Smooth muscle cell (in vitro differentiated cells): Measurements from ENCODE around the gene TFB1M. TPM values are rescaled to one million over a fixed set of nuclear protein-coding genes. Genes with fewer than 3 reads are reported as not detected.

Experiments used
- DNase-seq: peaks from one replicate; lab custom pipeline; 2025; ENCODE audit not compliant: unreplicated experiment; lab: John Stamatoyannopoulos, UW
- H2AFZ ChIP-seq: fragments of 200-600 bp; sonication (generic); 2 replicates; pipeline ENCODE4 v1.6.0; 2016; ENCODE audit warnings: antibody characterized with exemption, low read depth, mild to moderate bottlenecking
- H3F3A ChIP-seq: fragments of 200-600 bp; sonication (generic); 2 replicates; pipeline ENCODE4 v1.6.0; 2017; ENCODE audit warnings: antibody characterized with exemption, low read depth
- H3K27ac ChIP-seq: fragments of 200-600 bp; sonication (generic); 2 replicates; pipeline ENCODE4 v1.5.1; 2016; ENCODE audit warnings: low read depth, mild to moderate bottlenecking
- H3K27me3 ChIP-seq: fragments of 200-600 bp; sonication (generic); 2 replicates; pipeline ENCODE4 v1.6.1; 2016; ENCODE audit warnings: low read depth, mild to moderate bottlenecking
- H3K36me3 ChIP-seq: fragments of 200-600 bp; sonication (generic); 2 replicates; pipeline ENCODE4 v1.5.1; 2016; ENCODE audit warnings: low read depth
- H3K4me1 ChIP-seq: fragments of 200-600 bp; sonication (generic); 2 replicates; pipeline ENCODE4 v1.5.1; 2016; ENCODE audit warnings: low read depth
- H3K4me2 ChIP-seq: fragments of 200-600 bp; sonication (generic); 2 replicates; pipeline ENCODE4 v1.6.0; 2016; ENCODE audit warnings: mild to moderate bottlenecking
- H3K4me3 ChIP-seq: fragments of 200-600 bp; sonication (generic); 2 replicates; pipeline ENCODE4 v1.5.1; 2016; ENCODE audit warnings: mild to moderate bottlenecking
- H3K79me2 ChIP-seq: fragments of 200-600 bp; sonication (generic); 2 replicates; pipeline ENCODE4 v1.6.0; 2016; ENCODE audit warnings: low read depth, mild to moderate bottlenecking
- H3K9ac ChIP-seq: fragments of 200-600 bp; sonication (generic); 2 replicates; pipeline ENCODE4 v1.6.0; 2016; ENCODE audit warnings: low read depth
- H3K9me3 ChIP-seq: fragments of 200-600 bp; sonication (generic); replicated peaks from 2 replicates; pipeline ENCODE4 v1.5.1; 2016; ENCODE audit warnings: low read depth
- H4K20me1 ChIP-seq: fragments of 200-600 bp; sonication (generic); 2 replicates; pipeline ENCODE4 v1.6.0; 2016; ENCODE audit warnings: low read depth
- WGBS: methylation state at CpG from one replicate; pipeline ENCODE4 v1.1.7; 2016; ENCODE audit warnings: low lambda C conversion rate; 5-methylcytosine and 5-hydroxymethylcytosine counted together
- polyA plus RNA-seq: library from polyadenylated mRNA; unstranded; fragments of >200 nt; fragmentation: Nextera tagmentation; extraction: Ambion mirVana; gene quantifications from 2 replicates; pipeline ENCODE4 v1.2.1, GENCODE V29; 2016
- total RNA-seq: library from RNA; depleted of rRNA; stranded (reverse); fragments of >200 nt; gene quantifications from 2 replicates; pipeline ENCODE4 v1.2.3, GENCODE V29; 2014
- TF ChIP-seq, protein P1 (sequence below): fragments of 200-600 bp; sonication (generic); IDR thresholded peaks from 2 replicates; pipeline ENCODE4 v1.5.1; 2017; ENCODE audit warnings: borderline replicate concordance, mild to moderate bottlenecking, antibody characterized with exemption; ENCODE audit not compliant: insufficient read depth, poor library complexity, severe bottlenecking

The TFB1M gene
- total and polyA plus RNA-seq, 2 experiments from 2014 or later: 12.1 to 16.9 TPM

- H3K4me3 ChIP-seq: no peak overlapping the region
- no peaks in the 10 kb centered on the region for H3K9me3 ChIP-seq
- 95% methylated on average over 4 of the region's 4 CpGs for whole genome bisulfite sequencing
- no peak overlapping the region for H3K4me2 ChIP-seq
- no peak for DNase-seq
- H3K27ac ChIP-seq: no peak overlapping the region
- H2AFZ ChIP-seq: no peak overlapping the region
- TF ChIP-seq, protein P1, sequence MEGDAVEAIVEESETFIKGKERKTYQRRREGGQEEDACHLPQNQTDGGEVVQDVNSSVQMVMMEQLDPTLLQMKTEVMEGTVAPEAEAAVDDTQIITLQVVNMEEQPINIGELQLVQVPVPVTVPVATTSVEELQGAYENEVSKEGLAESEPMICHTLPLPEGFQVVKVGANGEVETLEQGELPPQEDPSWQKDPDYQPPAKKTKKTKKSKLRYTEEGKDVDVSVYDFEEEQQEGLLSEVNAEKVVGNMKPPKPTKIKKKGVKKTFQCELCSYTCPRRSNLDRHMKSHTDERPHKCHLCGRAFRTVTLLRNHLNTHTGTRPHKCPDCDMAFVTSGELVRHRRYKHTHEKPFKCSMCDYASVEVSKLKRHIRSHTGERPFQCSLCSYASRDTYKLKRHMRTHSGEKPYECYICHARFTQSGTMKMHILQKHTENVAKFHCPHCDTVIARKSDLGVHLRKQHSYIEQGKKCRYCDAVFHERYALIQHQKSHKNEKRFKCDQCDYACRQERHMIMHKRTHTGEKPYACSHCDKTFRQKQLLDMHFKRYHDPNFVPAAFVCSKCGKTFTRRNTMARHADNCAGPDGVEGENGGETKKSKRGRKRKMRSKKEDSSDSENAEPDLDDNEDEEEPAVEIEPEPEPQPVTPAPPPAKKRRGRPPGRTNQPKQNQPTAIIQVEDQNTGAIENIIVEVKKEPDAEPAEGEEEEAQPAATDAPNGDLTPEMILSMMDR: no peak
- no peaks in the 10 kb centered on the region for H3K27me3 ChIP-seq
- H3K36me3 ChIP-seq: peaks cover 16% of the 10 kb centered on the region
- H3F3A ChIP-seq: no peaks in the 10 kb centered on the region
- no peak overlapping the region for H3K9ac ChIP-seq
- H4K20me1 ChIP-seq: no peaks in the 10 kb centered on the region
- peaks cover 6% of the 10 kb centered on the region for H3K4me1 ChIP-seq
- H3K79me2 ChIP-seq: no peaks in the 10 kb centered on the region
Measured at GRCh38 chr6:155284775-155285174, 29.5 kb downstream of the TFB1M start.

GRCh38 chr6:155278319-155279049, 35.8 kb downstream of the TFB1M start:
- H3K4me2 ChIP-seq: no peak overlapping the region
- no peak overlapping the region for H3K27ac ChIP-seq
- H3K4me3 ChIP-seq: no peak overlapping the region
- no peaks in the 10 kb centered on the region for H4K20me1 ChIP-seq
- DNase-seq: no peak
- H3K4me1 ChIP-seq: peaks cover 28% of the 10 kb centered on the region
- H2AFZ ChIP-seq: no peak overlapping the region
- H3K9ac ChIP-seq: no peak overlapping the region
- H3K36me3 ChIP-seq: peaks cover 5% of the 10 kb centered on the region
- WGBS: 86% methylated on average over 5 of the region's 5 CpGs
- no peaks in the 10 kb centered on the region for H3K9me3 ChIP-seq
- no peaks in the 10 kb centered on the region for H3K79me2 ChIP-seq
- peaks cover 20% of the 10 kb centered on the region for H3F3A ChIP-seq
- TF ChIP-seq, protein P1: no peak
- no peaks in the 10 kb centered on the region for H3K27me3 ChIP-seq

DNA sequence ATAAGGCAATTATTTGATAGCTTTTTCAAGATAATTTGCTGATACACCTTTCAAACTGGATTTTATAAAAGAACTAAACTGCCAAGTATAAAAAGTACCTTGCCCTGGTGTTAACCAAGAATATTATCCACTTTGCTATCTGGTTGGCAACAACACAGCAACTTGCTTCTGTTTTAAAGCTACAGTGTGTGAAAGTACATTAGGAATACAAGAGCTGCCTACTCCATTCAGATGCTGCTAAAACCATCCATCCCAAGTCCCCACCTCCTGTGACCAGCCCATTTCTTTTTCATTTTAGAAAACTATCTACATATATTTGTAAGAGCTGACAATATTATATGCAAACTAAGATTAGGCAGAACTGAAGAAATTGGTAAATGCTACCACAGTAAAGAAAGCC, 37.6 kb downstream of the TFB1M start:
- DNase-seq: no peak
- Histone ChIP-seq H3K79me2 (peaks cover 2% of the 10 kb centered on the region), H3K4me2 (peak overlapping the region; percentile 59), H3K4me3 (no peak overlapping the region), H3K4me1 (peaks cover 45% of the 10 kb centered on the region), H3F3A (peaks cover 30% of the 10 kb centered on the region), H3K9ac (no peak overlapping the region), H3K9me3 (no peaks in the 10 kb centered on the region), H4K20me1 (no peaks in the 10 kb centered on the region), H3K36me3 (peaks cover under 1% of the 10 kb centered on the region), H3K27ac (peak overlapping the region; percentile 34), H3K27me3 (no peaks in the 10 kb centered on the region), H2AFZ (no peak overlapping the region)
- TF ChIP-seq, protein P1: no peak
